ENCODE data around the gene STK32C.
"Not testable (repeated sequence)": the region's sequence is repeated elsewhere in the genome, so short reads cannot be mapped to it uniquely, and the experiment has no call there.

- TF ChIP-seq, protein P1, sequence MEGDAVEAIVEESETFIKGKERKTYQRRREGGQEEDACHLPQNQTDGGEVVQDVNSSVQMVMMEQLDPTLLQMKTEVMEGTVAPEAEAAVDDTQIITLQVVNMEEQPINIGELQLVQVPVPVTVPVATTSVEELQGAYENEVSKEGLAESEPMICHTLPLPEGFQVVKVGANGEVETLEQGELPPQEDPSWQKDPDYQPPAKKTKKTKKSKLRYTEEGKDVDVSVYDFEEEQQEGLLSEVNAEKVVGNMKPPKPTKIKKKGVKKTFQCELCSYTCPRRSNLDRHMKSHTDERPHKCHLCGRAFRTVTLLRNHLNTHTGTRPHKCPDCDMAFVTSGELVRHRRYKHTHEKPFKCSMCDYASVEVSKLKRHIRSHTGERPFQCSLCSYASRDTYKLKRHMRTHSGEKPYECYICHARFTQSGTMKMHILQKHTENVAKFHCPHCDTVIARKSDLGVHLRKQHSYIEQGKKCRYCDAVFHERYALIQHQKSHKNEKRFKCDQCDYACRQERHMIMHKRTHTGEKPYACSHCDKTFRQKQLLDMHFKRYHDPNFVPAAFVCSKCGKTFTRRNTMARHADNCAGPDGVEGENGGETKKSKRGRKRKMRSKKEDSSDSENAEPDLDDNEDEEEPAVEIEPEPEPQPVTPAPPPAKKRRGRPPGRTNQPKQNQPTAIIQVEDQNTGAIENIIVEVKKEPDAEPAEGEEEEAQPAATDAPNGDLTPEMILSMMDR (IDR thresholded peaks at IDR 0.05) = not testable (repeated sequence)
- TF ChIP-seq EZH2 (IDR thresholded peaks at IDR 0.05) = not testable (repeated sequence)
Measured at GRCh38 chr10:132160231-132160630, 147.5 kb downstream of the STK32C start.

Data from neural progenitor cell (in vitro differentiated cells).